Measurements from ENCODE around the gene PIP4K2A.

- TF ChIP-seq CTCF (IDR thresholded peaks at IDR 0.05), result no peak
- TF ChIP-seq POLR2A (IDR thresholded peaks at IDR 0.05), result no peak
These were observed 74.0 kb downstream of the PIP4K2A start for GRCh38 chr10:22640359-22640758.

All from suprapubic skin (tissue), 3 donors.